ENCODE data around the gene FHOD3.

DNA sequence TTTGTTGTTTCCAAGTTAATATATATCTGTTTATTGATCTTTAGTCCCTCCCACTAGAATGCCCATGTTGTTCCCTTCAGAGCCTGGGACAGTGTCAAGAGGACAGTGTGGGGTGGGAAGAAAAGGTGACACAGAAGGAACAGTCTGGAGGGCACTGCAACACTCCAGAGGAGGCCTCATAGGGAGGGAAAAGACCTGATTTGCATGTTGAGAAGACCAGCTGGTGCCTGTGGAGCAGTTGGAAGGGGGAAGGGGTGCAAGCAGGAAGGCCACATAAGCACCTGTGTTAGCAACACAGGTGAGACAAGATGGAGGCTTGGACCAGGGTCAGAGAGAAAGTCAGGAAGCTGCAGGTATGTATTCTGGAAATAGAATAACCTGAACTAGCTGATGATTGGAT, 48.1 kb upstream of the FHOD3 start:
- TF ChIP-seq, protein P1, sequence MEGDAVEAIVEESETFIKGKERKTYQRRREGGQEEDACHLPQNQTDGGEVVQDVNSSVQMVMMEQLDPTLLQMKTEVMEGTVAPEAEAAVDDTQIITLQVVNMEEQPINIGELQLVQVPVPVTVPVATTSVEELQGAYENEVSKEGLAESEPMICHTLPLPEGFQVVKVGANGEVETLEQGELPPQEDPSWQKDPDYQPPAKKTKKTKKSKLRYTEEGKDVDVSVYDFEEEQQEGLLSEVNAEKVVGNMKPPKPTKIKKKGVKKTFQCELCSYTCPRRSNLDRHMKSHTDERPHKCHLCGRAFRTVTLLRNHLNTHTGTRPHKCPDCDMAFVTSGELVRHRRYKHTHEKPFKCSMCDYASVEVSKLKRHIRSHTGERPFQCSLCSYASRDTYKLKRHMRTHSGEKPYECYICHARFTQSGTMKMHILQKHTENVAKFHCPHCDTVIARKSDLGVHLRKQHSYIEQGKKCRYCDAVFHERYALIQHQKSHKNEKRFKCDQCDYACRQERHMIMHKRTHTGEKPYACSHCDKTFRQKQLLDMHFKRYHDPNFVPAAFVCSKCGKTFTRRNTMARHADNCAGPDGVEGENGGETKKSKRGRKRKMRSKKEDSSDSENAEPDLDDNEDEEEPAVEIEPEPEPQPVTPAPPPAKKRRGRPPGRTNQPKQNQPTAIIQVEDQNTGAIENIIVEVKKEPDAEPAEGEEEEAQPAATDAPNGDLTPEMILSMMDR (conservative IDR thresholded peaks at IDR 0.05; ENCODE audit: low read depth, low read length): no peak
- TF ChIP-seq EZH2 (IDR thresholded peaks at IDR 0.05; ENCODE audit: borderline replicate concordance, low read depth, low read length, poor library complexity, severe bottlenecking): no peak

Measured in A673 (cell line).